NCI-H69 (cell line): Measurements from ENCODE around the gene WNT10A.

Source experiments
- DNase-seq: peaks from one replicate; lab custom pipeline; 2025; lab: John Stamatoyannopoulos, UW

Gene WNT10A

GRCh38 chr2:218857371-218858137 lies 23.1 kb upstream of the WNT10A start:
- peak; percentile 84 for DNase-seq

- DNase-seq = no peak
Measured at GRCh38 chr2:218858138-218858445, 22.6 kb upstream of the WNT10A start.

DNA sequence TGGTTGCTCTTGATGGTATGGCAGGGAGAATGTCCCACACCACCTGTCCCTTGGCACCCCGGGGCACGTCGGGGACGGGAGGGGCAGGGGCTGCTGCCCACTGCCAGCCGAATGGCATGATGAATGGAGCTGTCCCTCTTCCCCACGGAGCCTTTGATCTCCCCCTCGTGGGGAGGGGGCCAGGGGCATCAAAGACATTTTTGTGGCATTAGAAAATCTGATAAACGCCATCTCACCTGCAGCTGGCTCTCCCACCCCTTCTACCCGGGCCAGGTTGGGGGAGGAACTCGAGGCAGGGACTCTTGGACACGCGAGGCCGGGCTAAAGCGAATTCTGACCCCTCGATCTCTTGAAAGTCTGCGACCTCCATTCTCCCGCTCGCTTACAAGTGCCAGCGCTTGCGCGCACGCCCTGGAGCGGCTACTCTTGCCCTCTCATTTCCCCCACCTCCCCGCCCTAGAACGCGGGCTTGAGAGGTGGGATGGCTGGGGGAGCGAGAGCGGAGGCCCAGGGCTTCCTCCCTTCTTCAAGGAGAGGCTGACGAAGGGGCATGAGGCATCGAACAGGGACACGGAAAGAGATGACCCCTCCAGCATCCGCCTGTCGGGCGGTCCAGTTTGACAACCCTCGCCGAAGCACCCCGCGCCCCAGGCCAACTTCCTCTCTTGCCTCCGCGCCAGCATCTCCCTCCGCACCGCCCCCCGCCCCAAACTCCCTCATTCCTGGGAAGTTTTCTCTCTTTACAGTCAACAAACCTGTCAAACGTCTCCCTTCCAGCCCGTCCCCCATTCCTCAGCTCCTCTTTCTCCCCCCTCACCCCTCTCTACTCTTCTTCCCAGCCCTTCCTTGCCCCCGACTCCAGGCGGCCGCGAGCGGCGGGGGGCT lies 21.7 kb upstream of the WNT10A start:
- no peak for DNase-seq

- peak; percentile 36 for DNase-seq
Measured at GRCh38 chr2:218859556-218859987, 21.1 kb upstream of the WNT10A start, which contains the start of gene WNT6. WNT6 (plus strand) TSS chr2:218859805; CDS start chr2:218860038, 233 bp downstream.

- no peak for DNase-seq
Measured at GRCh38 chr2:218859988-218860831, 20.4 kb upstream of the WNT10A start.

DNA sequence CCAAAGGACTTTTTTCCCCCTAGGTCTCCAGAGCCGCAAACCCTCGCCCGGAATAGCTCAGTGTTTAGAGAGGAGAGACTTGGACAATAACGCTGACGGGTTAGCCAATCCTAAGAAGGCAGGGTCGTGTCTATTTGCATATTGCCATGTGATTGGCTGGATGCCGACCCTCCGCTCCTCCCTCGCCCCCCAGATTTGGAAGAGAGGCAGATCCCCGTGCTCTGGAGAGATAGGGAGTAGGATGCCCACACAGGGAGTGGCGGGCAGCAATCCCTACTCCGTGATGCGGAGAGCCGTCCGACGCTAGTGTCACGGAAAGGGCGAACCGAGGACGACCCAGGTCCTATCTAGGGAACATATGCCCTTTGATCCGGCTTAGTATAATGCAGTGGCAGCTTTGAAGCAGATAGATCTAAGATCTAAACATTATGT lies 19.7 kb upstream of the WNT10A start:
- DNase-seq = peak; percentile 92

GRCh38 chr2:218861645-218862318 lies 18.9 kb upstream of the WNT10A start:
- DNase-seq = no peak

GRCh38 chr2:218863021-218863520 lies 17.6 kb upstream of the WNT10A start:
- DNase-seq = no peak

- DNase-seq = no peak
Measured at GRCh38 chr2:218865396-218865795, 15.3 kb upstream of the WNT10A start.

GRCh38 chr2:218865999-218866398 lies 14.7 kb upstream of the WNT10A start:
- no peak for DNase-seq

GRCh38 chr2:218867900-218868299 lies 12.8 kb upstream of the WNT10A start:
- peak; percentile 31 for DNase-seq

GRCh38 chr2:218869064-218869463 lies 11.6 kb upstream of the WNT10A start:
- DNase-seq = no peak

GRCh38 chr2:218870984-218871344 lies 9.7 kb upstream of the WNT10A start:
- no peak for DNase-seq

GRCh38 chr2:218871345-218872302 lies 9.0 kb upstream of the WNT10A start:
- DNase-seq = no peak

DNA sequence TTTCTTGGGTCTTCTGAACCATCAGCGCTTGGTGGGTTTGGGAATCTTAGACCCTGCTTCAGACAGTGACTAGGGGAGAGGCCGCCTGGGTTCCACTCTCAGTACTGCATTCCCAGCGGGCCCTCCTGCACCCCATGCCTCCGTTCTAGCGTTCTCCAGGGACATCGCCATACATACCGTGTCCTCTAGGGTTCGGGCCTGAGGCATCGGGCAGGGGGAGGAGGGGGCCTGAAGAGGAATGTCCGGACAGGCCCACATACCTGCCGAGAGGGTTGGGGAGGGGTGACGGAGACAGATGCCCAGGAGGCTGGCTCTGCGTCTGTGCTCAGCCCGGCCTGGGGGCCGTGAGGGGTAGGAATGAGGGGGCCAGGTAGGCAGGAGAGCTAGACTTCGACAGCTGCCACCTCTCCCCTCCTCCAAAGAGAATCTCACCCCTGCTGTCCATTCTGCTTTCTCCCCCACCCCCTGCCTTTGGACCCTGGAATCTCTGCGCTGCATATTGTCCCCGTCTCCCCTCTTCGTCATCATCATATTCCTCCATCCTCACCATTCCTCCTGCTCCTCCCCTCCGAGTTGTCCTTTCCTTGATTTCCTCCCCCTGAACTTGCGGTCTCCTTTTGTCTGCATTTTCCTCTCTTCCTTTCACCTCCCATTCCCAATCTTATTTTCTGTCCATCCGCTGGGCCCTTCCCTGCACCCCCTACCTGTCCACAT lies 7.8 kb upstream of the WNT10A start:
- DNase-seq = no peak

DNA sequence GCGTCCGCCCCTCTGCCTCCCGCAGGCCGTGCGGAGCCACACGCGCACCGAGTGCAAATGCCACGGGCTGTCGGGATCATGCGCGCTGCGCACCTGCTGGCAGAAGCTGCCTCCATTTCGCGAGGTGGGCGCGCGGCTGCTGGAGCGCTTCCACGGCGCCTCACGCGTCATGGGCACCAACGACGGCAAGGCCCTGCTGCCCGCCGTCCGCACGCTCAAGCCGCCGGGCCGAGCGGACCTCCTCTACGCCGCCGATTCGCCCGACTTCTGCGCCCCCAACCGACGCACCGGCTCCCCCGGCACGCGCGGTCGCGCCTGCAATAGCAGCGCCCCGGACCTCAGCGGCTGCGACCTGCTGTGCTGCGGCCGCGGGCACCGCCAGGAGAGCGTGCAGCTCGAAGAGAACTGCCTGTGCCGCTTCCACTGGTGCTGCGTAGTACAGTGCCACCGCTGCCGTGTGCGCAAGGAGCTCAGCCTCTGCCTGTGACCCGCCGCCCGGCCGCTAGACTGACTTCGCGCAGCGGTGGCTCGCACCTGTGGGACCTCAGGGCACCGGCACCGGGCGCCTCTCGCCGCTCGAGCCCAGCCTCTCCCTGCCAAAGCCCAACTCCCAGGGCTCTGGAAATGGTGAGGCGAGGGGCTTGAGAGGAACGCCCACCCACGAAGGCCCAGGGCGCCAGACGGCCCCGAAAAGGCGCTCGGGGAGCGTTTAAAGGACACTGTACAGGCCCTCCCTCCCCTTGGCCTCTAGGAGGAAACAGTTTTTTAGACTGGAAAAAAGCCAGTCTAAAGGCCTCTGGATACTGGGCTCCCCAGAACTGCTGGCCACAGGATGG lies 7.1 kb upstream of the WNT10A start:
- no peak for DNase-seq

DNA sequence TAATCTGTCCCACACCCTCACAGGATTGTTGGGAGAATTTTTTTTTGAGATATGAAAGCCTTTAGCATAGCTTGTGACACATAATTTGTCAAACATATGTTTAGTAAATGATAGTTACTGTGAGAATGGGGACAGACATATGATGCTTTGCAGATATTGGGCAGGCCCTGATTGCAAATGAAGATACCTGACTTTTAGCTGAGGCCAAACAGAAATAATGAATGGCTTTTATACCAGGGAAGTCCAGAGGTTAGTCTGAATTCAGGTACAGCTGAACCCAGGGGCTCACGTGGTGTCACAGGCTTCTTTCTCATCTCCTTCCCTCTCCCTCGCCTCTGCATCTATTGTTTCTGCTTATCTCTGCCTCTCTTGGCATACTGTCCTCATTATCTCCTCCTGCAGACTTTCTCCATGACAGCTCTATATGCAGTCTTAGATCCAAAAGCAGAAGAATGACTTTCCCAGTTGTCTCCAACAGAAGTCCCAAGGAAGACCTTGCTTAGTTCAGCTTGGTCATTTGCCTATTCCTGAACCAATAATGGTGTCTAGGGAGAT lies 4.9 kb upstream of the WNT10A start:
- DNase-seq = no peak

DNA sequence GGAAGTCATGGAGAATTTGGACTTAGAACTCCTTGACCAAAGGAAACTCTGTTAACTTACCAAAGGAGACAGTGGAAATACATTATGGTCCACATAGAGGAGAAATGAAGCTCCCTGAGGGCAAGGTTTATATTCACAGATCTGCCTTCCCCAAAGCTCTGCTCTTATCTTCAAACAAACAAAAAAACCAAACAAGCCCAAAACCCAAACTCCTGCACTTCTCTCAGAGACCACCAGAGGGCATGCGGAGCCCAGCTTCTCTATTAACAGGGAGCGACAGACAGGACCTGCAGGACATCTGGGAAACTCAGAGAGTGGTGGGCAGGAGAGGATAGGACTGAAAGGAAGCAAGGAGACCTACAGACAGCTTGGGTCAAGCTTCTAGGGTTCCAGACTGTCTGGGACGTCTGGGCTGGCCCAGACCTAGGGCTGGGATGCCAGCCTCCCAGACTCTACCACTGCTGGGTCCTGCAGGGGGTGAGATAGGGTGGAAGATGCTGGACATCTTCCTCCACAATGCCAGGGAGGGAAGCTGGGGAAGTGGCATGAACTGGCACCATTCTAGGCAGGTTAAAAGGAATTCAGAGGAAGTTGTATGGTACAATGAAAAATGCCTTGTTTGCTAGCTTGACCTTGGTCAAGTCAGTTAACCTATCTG lies 4.0 kb upstream of the WNT10A start:
- peak; percentile 73 for DNase-seq
